Measurements from ENCODE around the gene UGCG. TPM values are rescaled to one million over a fixed set of nuclear protein-coding genes. Genes with fewer than 3 reads are reported as not detected.

Gene UGCG
- total and polyA plus RNA-seq, 2 of the 8 experiments (the other 6 are each of a cell fraction or from before 2014, with no cell fraction given) = 14.9 to 34.0 TPM

DNA sequence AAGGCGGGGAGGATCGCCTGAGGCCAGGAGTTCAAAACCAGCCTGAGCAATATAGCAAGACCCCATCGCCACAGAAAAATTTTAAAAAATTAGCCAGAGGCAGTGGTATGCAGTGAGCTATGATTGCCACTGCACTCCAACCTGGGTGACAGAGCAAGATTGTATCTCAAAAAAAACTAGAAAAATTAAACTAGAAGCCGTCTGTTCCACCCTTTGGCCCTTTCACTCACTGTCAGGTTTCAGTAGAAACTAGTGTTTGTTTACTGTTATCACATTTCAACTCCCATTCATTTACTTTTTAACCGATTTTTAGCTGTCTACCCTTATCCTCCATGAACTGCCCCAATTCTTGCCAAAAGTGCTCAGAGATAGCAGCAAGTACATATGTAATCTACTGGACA lies 8.3 kb downstream of the UGCG start:
- Histone ChIP-seq H3K4me3 (ENCODE audit: extremely low read depth in 1 of 4, insufficient read depth in 2 of 4, low read depth in 3 of 4, low read length in 4 of 4) (no peak overlapping the region), H2BK15ac (ENCODE audit: low read length) (no peak overlapping the region), H2BK20ac (ENCODE audit: low read length) (no peak overlapping the region), H3K23ac (ENCODE audit: insufficient read length) (no peak overlapping the region), H3K4me2 (ENCODE audit: insufficient read depth in 1 of 2, low read depth in 2 of 2, low read length in 2 of 2) (no peak overlapping the region), H3K18ac (ENCODE audit: extremely low read depth, low read length) (no peak overlapping the region), H2AK5ac (ENCODE audit: low read depth, low read length) (no peak overlapping the region), H3K27me3 (replicated peaks in 1 of 4; ENCODE audit: control insufficient read depth in 3 of 4, extremely low read depth in 1 of 4, insufficient read depth in 3 of 4, low read length in 3 of 4) (no peaks in the 10 kb centered on the region), H3K27ac (ENCODE audit: low read depth, low read length) (no peak overlapping the region), H4K91ac (replicated peaks; ENCODE audit: insufficient read length, low read length) (no peak overlapping the region), H3K79me2 (ENCODE audit: control insufficient read depth in 1 of 2, insufficient read depth in 2 of 2, low read length in 2 of 2) (peaks cover 30 to 91% of the 10 kb centered on the region in 2 experiments), H3K4ac (replicated peaks; ENCODE audit: insufficient read length, low read depth, low read length) (no peak overlapping the region), H4K8ac (ENCODE audit: extremely low read depth, insufficient read depth, low read length) (no peak overlapping the region), H3K4me1 (replicated peaks in 1 of 4; ENCODE audit: control insufficient read depth in 3 of 4, insufficient read depth in 4 of 4, low read length in 3 of 4) (peaks cover 0 to 3% (median 0%) of the 10 kb centered on the region in 4 experiments; a peak in 2 of 7 replicates), H3K79me1 (ENCODE audit: low read depth, low read length) (peaks cover 16% of the 10 kb centered on the region), H3K14ac (ENCODE audit: insufficient read length) (no peak overlapping the region), H2BK12ac (ENCODE audit: low read depth, low read length) (no peak overlapping the region), H4K5ac (ENCODE audit: insufficient read length, low read depth, low read length) (no peak overlapping the region), H3K56ac (replicated peaks; ENCODE audit: insufficient read length, low read depth, low read length) (no peak overlapping the region), H4K20me1 (replicated peaks in 1 of 2; ENCODE audit: control insufficient read depth in 1 of 2, insufficient read depth in 2 of 2, low read length in 2 of 2) (peaks cover 7 to 14% of the 10 kb centered on the region in 2 experiments), H2AFZ (ENCODE audit: low read length) (no peak overlapping the region), H3K9ac (replicated peaks in 1 of 4; ENCODE audit: extremely low read depth in 1 of 4, low read depth in 3 of 4, low read length in 3 of 4) (no peak overlapping the region), H2BK120ac (replicated peaks; ENCODE audit: low read depth, low read length) (no peak overlapping the region), H3K36me3 (ENCODE audit: control insufficient read depth in 2 of 4, insufficient read depth in 4 of 4, low read length in 3 of 4) (no peaks in the 10 kb centered on the region), H3K9me3 (ENCODE audit: insufficient read depth in 2 of 2, low read depth in 1 of 2, low read length in 1 of 2) (no peaks in the 10 kb centered on the region), H3K23me2 (ENCODE audit: low read depth, low read length) (no peaks in the 10 kb centered on the region), H2BK5ac (ENCODE audit: low read depth, low read length) (no peak overlapping the region)
- WGBS, 2 experiments (ENCODE audit: extremely low coverage in 1 of 2, insufficient coverage in 1 of 2, insufficient read length in 1 of 2, insufficient replicate concordance in 2 of 2, low coverage in 1 of 2, low lambda C conversion rate in 2 of 2, missing lambda C conversion rate in 1 of 2) = 83% methylated on average over 5 of the region's 5 CpGs; no CpG with 5 or more reads in 1 of the 2 experiments
- DNase-seq (ENCODE audit: low read depth in 1 of 2, low spot score in 2 of 2) (no peak), FAIRE-seq (no peak)
- TF ChIP-seq HDAC2 (IDR thresholded peaks at IDR 0.05; ENCODE audit: borderline replicate concordance in 1 of 2, low read depth in 2 of 2, low read length in 2 of 2) = no peak
- TF ChIP-seq BRCA1 (IDR thresholded peaks at IDR 0.05; ENCODE audit: low read depth, low read length) = no peak
- no peak for TF ChIP-seq EGR1 (IDR thresholded peaks at IDR 0.05; ENCODE audit: borderline replicate concordance, low read depth, low read length)
- TF ChIP-seq ZNF274 (IDR thresholded peaks at IDR 0.05; ENCODE audit: borderline replicate concordance, extremely low read depth, low read length) = no peak
- TF ChIP-seq, protein P1, sequence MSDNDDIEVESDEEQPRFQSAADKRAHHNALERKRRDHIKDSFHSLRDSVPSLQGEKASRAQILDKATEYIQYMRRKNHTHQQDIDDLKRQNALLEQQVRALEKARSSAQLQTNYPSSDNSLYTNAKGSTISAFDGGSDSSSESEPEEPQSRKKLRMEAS (IDR thresholded peaks at IDR 0.05) = no peak
- no peak for TF ChIP-seq PHF8 (conservative IDR thresholded peaks at IDR 0.05; ENCODE audit: low read depth, low read length)
- TF ChIP-seq POLR2AphosphoS5 (IDR thresholded peaks at IDR 0.05; ENCODE audit: low read depth, low read length) = no peak
- TF ChIP-seq SRF (IDR thresholded peaks at IDR 0.05; ENCODE audit: low read depth, low read length) = no peak
- POLR2A ChIA-PET (ENCODE audit: partially characterized antibody) = no interaction called here
- CTCF ChIA-PET (ENCODE audit: partially characterized antibody) = interaction anchor here (0.7 kb wide), 1 partner anchor 322 kb away, joined by 3 read pairs; no protein-coding TSS in a partner anchor

Measured in H1 (cell line).